Activated CD4-positive, alpha-beta memory T cell treated with anti-CD3 and anti-CD28 coated beads, Interleukin-2, amount 10 ng/mL, durations not matched to agents 7 days and 5 days (primary cell): Measurements from ENCODE around the gene DKC1. TPM values are rescaled to one million over a fixed set of nuclear protein-coding genes. Genes with fewer than 3 reads are reported as not detected.

ENCODE experiments used
- CTCF ChIA-PET: fragments of 350-600 bp; sonication (Branson Sonifier 250); formaldehyde crosslinking; loops from one replicate; lab custom pipeline; 2021; ENCODE audit warnings: antibody characterized with exemption, inconsistent platforms; lab: Charles Lee
- POLR2A ChIA-PET: fragments of 350-600 bp; sonication (Branson Sonifier 250); formaldehyde crosslinking; loops from one replicate; lab custom pipeline; 2021; ENCODE audit warnings: antibody characterized with exemption; lab: Charles Lee
- DNase-seq: peaks from one replicate; pipeline ENCODE4 v3.0.0-alpha.2; 2020
- H3K27ac Mint-ChIP-seq: one replicate; pipeline ENCODE4 v1.8.0; 2021; ENCODE audit warnings: mild to moderate bottlenecking, mixed read lengths
- H3K27me3 Mint-ChIP-seq: one replicate; pipeline ENCODE4 v1.8.0; 2021; ENCODE audit warnings: mixed read lengths
- H3K36me3 Mint-ChIP-seq: one replicate; pipeline ENCODE4 v1.8.0; 2021; ENCODE audit warnings: low read depth, mixed read lengths
- H3K4me1 Mint-ChIP-seq: one replicate; pipeline ENCODE4 v1.8.0; 2021; ENCODE audit warnings: mixed read lengths
- H3K4me3 Mint-ChIP-seq: one replicate; pipeline ENCODE4 v1.8.0; 2021; ENCODE audit warnings: mild to moderate bottlenecking, mixed read lengths
- H3K9me3 Mint-ChIP-seq: one replicate; pipeline ENCODE4 v1.8.0; 2021; ENCODE audit warnings: mixed read lengths
- total RNA-seq, 2 experiments: library from RNA; stranded (reverse); gene quantifications; one replicate each; pipeline ENCODE4 v1.2.3, GENCODE V29; 2021

DKC1 gene
- total RNA-seq, 2 experiments from 2014 or later: 46.8 to 50.4 TPM

DNA sequence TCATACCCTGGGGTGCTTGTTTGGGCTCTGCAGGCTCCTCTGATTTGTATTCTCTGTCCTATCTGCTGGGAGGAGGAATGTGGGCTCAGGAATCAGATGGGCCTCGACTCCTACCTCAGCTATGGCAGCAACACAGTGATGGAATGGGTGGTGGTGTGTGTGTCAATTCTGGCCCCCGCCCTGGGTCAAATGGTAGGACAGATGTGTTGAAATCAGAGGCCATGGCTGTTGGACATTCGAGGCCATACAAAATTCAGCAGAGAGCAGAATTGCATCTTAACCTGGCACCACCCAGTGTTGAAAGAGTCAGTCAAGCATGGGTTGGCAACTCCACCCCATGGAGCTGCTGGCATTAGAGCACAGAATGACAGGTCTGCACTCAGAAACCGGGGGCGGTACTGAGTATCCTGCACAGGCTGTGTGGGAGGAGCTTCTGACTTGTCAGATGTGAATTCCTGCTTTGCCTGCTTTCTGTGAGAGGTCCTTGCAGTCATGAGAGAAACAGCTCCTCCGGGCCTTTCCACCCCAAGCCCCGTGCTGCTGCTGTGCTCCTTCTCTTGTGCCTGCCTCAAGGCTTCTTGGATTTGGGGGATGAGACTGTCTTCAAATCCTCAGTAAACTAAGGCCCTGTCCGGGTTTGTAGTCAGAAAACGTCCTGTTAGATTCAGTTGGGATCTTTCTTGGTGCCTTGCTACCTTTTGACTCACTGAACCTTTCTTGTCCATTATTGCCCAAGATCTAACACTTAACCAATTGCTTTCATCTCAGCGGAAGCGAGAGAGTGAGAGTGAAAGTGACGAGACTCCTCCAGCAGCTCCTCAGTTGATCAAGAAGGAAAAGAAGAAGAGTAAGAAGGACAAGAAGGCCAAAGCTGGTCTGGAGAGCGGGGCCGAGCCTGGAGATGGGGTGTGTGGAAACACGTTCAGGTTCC, 13.0 kb downstream of the DKC1 start:
- peaks cover 23% of the 10 kb centered on the region for H3K4me1 Mint-ChIP-seq
- no peaks in the 10 kb centered on the region for H3K9me3 Mint-ChIP-seq
- peaks cover 65% of the 10 kb centered on the region for H3K36me3 Mint-ChIP-seq
- no peak for DNase-seq
- no peak overlapping the region for H3K4me3 Mint-ChIP-seq
- POLR2A ChIA-PET: interaction anchor here (1.1 to 1.5 kb wide), 2 partner anchors 12 to 24 kb away, joined by 3 to 5 read pairs; no protein-coding TSS in a partner anchor
- H3K27me3 Mint-ChIP-seq: no peaks in the 10 kb centered on the region
- H3K27ac Mint-ChIP-seq: peak overlapping the region; percentile 45
- CTCF ChIA-PET: no interaction called here

DNA sequence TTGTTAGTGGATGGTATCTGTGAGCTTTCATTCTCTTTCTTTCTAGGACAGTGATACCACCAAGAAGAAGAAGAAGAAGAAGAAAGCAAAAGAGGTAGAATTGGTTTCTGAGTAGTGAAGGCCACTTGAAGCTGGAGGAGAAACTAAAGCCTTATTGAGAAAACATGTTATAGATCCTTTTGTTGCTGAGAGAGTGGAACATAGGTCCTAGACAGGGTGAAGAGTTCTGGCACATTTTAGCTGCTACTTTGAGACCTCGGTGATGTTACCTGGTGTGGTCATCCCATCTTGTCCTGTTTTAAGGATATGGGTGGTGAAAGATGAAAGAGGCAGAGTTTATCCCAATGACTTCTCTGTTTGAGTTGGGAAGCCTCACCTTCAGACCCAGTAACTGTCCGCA, 14.1 kb downstream of the DKC1 start:
- Mint-ChIP-seq H3K36me3 (peaks cover 59% of the 10 kb centered on the region), H3K27ac (no peak overlapping the region)

GRCh38 chrX:154779261-154779660, 16.6 kb downstream of the DKC1 start:
- peaks cover 54% of the 10 kb centered on the region for H3K36me3 Mint-ChIP-seq
- ChIA-PET POLR2A (interaction anchor here (1.3 kb wide), 1 partner anchor 25 kb away, joined by 5 read pairs; no protein-coding TSS in a partner anchor), CTCF (no interaction called here)
- peaks cover 33% of the 10 kb centered on the region for H3K4me1 Mint-ChIP-seq
- no peaks in the 10 kb centered on the region for H3K9me3 Mint-ChIP-seq
- no peak for DNase-seq
- H3K27ac Mint-ChIP-seq: no peak overlapping the region
- no peaks in the 10 kb centered on the region for H3K27me3 Mint-ChIP-seq
- no peak overlapping the region for H3K4me3 Mint-ChIP-seq

More for the DNA sequence above, 14.1 kb downstream of the DKC1 start:
- DNase-seq: no peak
- ChIA-PET POLR2A (interaction anchor here (1.1 to 1.5 kb wide), 2 partner anchors 13 to 25 kb away, joined by 3 to 5 read pairs; no protein-coding TSS in a partner anchor), CTCF (no interaction called here)
- no peaks in the 10 kb centered on the region for H3K27me3 Mint-ChIP-seq
- H3K9me3 Mint-ChIP-seq: no peaks in the 10 kb centered on the region
- H3K4me1 Mint-ChIP-seq: peaks cover 21% of the 10 kb centered on the region
- no peak overlapping the region for H3K4me3 Mint-ChIP-seq

- DNase-seq: no peak
- no peaks in the 10 kb centered on the region for H3K9me3 Mint-ChIP-seq
- peaks cover 31% of the 10 kb centered on the region for H3K4me1 Mint-ChIP-seq
- peaks cover 46% of the 10 kb centered on the region for H3K36me3 Mint-ChIP-seq
- H3K27ac Mint-ChIP-seq: no peak overlapping the region
- CTCF ChIA-PET: interaction anchor here (1.2 kb wide), 1 partner anchor 63 kb away, joined by 3 read pairs; no protein-coding TSS in a partner anchor
- no peaks in the 10 kb centered on the region for H3K27me3 Mint-ChIP-seq
- H3K4me3 Mint-ChIP-seq: no peak overlapping the region
- POLR2A ChIA-PET: no interaction called here
These were observed 18.3 kb downstream of the DKC1 start for GRCh38 chrX:154780968-154781367.

DNA sequence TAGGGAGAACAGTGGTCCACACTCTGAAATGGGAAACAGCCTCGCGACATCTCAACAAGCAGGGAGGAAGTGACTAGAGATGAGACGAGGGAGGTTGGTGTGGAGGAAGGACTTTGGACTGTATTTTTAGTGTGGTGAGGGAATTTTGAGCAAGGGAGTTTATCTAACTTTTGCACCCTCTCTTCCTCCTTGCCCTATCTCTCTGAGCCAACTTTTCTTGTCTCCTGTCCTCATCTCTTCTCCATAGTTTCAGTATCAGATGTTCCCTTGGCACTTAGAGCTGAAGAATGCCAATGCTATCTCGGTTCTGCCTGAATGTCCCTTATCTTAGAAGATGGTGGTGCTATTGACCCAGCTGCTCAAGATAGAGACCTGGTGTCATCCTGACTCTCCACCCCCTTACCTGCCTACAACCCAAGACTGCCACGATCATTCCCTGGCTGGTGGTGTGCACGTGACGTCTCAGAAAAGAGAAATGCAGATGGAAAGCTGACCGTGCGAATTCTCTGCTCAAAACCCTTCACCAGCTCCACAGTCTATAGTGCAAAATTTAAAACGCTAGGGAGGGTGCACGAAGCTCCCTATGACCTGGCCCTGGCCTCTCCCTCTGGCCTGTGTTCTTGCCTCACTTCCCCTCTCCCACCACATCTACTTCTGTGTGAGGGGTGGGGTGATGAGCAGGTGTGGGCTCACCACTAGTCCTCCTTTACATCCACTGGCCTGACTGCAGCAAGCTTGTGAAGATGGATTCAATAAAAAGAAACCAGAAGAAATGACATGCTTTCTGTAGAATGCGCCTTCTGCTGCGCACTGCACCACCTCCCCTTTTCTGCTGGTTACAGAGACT, 21.7 kb downstream of the DKC1 start:
- H3K4me3 Mint-ChIP-seq: no peak overlapping the region
- peaks cover 32% of the 10 kb centered on the region for H3K4me1 Mint-ChIP-seq
- no peaks in the 10 kb centered on the region for H3K9me3 Mint-ChIP-seq
- ChIA-PET CTCF (no interaction called here), POLR2A (no interaction called here)
- DNase-seq: no peak
- H3K27me3 Mint-ChIP-seq: no peaks in the 10 kb centered on the region
- no peak overlapping the region for H3K27ac Mint-ChIP-seq
- H3K36me3 Mint-ChIP-seq: peaks cover 27% of the 10 kb centered on the region

- peaks cover 32% of the 10 kb centered on the region for H3K36me3 Mint-ChIP-seq
- H3K27me3 Mint-ChIP-seq: no peaks in the 10 kb centered on the region
- ChIA-PET CTCF (no interaction called here), POLR2A (no interaction called here)
- peaks cover 32% of the 10 kb centered on the region for H3K4me1 Mint-ChIP-seq
- no peak overlapping the region for H3K27ac Mint-ChIP-seq
- H3K9me3 Mint-ChIP-seq: no peaks in the 10 kb centered on the region
- no peak overlapping the region for H3K4me3 Mint-ChIP-seq
- no peak for DNase-seq
These were observed 23.1 kb downstream of the DKC1 start for GRCh38 chrX:154785716-154786115.

DNA sequence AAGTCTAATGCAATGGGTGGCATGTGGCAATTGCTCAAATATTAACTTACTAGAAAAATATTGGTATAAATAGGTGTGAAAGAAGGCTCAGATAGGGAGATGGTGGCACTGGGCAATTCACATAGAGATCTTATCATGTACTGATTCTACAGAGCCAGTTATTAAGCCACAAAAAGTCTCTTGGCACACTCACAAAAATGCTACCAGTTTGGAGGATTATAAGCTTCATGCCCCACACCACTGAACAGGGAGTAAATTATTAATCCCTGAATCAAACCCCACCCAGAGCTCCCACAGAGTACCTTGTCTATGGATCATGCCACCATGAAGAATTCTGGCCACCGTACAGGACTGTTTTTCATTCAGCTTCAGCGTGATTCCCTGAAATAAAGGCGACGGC, 28.8 kb downstream of the DKC1 start:
- DNase-seq: no peak
- ChIA-PET CTCF (no interaction called here), POLR2A (no interaction called here)
- Mint-ChIP-seq H3K4me1 (no peaks in the 10 kb centered on the region), H3K9me3 (no peaks in the 10 kb centered on the region), H3K27ac (no peak overlapping the region), H3K27me3 (no peaks in the 10 kb centered on the region), H3K36me3 (peaks cover 14% of the 10 kb centered on the region), H3K4me3 (no peak overlapping the region)

DNA sequence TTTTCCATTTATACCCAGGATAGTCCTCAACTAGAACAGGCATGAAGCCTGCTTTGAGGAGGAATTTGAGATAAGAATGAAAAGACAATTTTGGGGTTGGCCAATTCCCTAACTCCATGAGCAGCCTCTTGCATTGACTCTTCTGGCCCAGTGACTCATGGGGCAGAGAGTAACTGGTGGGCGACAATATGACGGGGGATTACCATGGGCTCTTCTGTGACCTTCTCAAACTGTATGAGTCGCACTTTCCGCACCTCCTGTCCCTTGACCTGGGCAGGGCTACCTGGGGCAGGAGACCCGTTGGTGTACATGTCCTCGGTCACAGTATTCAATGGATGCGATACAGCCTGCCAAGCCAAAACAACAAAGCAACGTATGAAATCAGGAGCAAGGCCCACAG, 29.3 kb downstream of the DKC1 start:
- Mint-ChIP-seq H3K27me3 (no peaks in the 10 kb centered on the region), H3K4me3 (no peak overlapping the region), H3K27ac (no peak overlapping the region), H3K36me3 (peaks cover 17% of the 10 kb centered on the region), H3K4me1 (no peaks in the 10 kb centered on the region), H3K9me3 (no peaks in the 10 kb centered on the region)
- CTCF ChIA-PET: no interaction called here
- no peak for DNase-seq
- POLR2A ChIA-PET: no interaction called here

DNA sequence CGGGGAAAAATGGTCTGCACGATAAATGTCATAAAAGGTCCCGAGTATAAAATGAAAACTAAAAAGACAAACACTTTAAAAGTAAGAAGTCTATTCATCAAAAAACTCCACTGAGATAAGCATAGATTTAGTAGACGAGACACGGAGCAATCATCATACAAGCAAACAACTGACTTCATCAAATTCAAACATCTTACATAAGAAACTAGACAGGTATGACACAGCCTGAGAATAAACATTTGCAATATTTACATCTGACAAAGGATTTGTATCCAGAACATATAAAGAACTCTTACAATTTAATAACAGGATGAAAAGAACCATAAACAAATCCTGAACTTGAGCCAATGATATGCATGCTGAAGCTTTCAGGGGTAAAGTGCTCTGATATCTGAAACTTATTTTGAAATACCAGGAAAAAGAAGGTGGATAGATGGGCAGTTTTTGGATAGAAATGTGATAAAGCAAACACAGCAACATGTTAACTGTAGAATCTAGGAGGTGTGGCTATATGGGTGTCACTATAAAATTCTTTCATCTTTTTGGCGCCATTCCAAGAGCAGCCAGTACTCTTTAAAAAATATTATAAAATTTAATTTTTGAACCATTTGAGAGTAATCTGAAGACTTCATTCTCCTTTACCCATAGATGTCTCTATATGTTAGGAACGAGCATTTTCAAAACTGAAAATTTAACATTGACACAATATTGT, 30.6 kb downstream of the DKC1 start:
- Mint-ChIP-seq H3K4me1 (peaks cover 4% of the 10 kb centered on the region), H3K9me3 (no peaks in the 10 kb centered on the region), H3K4me3 (no peak overlapping the region), H3K27ac (no peak overlapping the region), H3K27me3 (no peaks in the 10 kb centered on the region), H3K36me3 (peaks cover 16% of the 10 kb centered on the region)
- ChIA-PET POLR2A (no interaction called here), CTCF (no interaction called here)
- no peak for DNase-seq

DNA sequence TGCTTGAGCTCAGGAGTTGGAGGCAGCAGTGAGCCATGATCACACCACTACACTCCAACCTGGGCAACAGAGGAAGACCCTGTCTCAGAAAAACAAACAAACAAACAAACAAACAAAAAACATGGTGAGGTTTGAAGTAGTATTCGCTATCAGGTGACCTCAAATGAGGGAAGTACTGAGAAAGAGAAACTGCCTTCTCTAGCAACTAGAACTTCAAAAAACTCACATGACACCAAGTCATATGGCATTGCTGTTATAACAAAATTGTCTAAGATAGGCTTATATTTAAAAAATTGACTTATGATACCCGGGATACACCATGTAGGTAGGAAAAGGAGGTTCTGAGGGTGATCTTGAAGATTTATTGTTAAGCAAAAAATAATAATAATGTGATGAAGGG, 32.4 kb downstream of the DKC1 start:
- Mint-ChIP-seq H3K27ac (no peak overlapping the region), H3K4me1 (peaks cover 20% of the 10 kb centered on the region), H3K4me3 (no peak overlapping the region), H3K27me3 (no peaks in the 10 kb centered on the region), H3K9me3 (no peaks in the 10 kb centered on the region), H3K36me3 (peaks cover 16% of the 10 kb centered on the region)
- no peak for DNase-seq
- ChIA-PET CTCF (no interaction called here), POLR2A (no interaction called here)

- Mint-ChIP-seq H3K27ac (no peak overlapping the region), H3K9me3 (no peaks in the 10 kb centered on the region), H3K27me3 (no peaks in the 10 kb centered on the region), H3K4me3 (no peak overlapping the region), H3K4me1 (peaks cover 36% of the 10 kb centered on the region), H3K36me3 (peaks cover 14% of the 10 kb centered on the region)
- CTCF ChIA-PET: no interaction called here
- POLR2A ChIA-PET: no interaction called here
- no peak for DNase-seq
These were observed 34.3 kb downstream of the DKC1 start for GRCh38 chrX:154797006-154797405.

DNA sequence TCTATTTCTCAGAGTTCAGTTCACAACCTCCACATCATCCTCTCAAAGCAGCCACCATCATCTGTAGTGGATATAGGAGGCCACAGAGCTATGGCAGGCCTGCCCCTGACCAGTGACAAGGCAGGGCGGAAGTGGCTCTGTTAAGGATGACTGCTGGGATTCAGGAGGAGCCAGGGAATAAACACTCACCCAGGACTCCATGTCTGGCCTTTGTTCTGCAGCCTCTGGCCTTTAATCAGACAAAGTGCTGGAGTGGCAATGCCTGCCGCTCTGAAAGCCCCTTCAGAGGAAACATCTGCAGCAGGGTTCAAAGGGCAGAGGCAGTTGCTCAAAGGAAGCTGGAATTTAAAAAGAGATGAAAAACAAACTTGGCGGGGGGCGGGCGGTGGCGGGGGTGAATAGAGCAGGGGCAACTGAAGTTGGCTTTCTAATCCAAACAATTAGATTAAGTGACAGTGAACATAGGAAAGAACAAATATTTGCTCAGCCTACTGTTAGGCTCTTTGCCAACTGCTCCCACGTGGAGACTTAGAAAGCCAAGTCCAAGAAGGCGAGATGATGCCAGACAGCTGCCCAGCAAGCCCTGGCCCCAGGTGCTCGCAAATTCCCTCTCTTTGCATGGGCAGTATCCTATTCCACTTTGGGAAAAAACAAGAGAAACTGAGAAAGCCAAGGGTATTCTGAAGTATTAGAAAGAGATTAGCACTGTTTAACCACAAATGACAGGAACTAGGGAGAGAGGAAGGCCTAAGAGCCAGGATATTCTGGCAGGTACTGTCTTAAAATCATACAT, 37.1 kb downstream of the DKC1 start:
- Mint-ChIP-seq H3K4me3 (no peak overlapping the region), H3K4me1 (peaks cover 58% of the 10 kb centered on the region), H3K36me3 (peaks cover 14% of the 10 kb centered on the region), H3K27ac (peak overlapping the region; percentile 77), H3K9me3 (no peaks in the 10 kb centered on the region), H3K27me3 (no peaks in the 10 kb centered on the region)
- no peak for DNase-seq
- POLR2A ChIA-PET: interaction anchor here (1.2 kb wide), 1 partner anchor 13 kb away, joined by 3 read pairs; no protein-coding TSS in a partner anchor
- CTCF ChIA-PET: interaction anchor here (0.6 to 2.2 kb wide), 2 partner anchors 37 to 43 kb away, joined by 3 to 7 read pairs; partner anchors contain the start of gene DKC1
